ENCODE measurements around the gene PLSCR4. TPM values are rescaled to one million over a fixed set of nuclear protein-coding genes. Genes with fewer than 3 reads are reported as not detected.

Gene PLSCR4
- polyA plus RNA-seq, 1 of the 3 experiments (the other 2 are of a cell fraction): 0.05 TPM

GRCh38 chr3:146191051-146191450 is 59.9 kb downstream of the PLSCR4 start:
- CTCF ChIA-PET: interaction anchor here (0.6 to 4.4 kb wide), 4 partner anchors 19 to 308 kb away, joined by 3 to 33 read pairs (median 3); no protein-coding TSS in a partner anchor
- H3F3A ChIP-seq (replicated peaks; ENCODE audit: insufficient read depth): no peaks in the 10 kb centered on the region
- no peak overlapping the region for H3K4me2 ChIP-seq
- H3K4me1 ChIP-seq (ENCODE audit: control insufficient read depth in 1 of 2, insufficient read depth in 2 of 2, low read depth in 1 of 2, low read length in 1 of 2): no peaks in the 10 kb centered on the region
- H3K36me3 ChIP-seq (replicated peaks in 1 of 2; ENCODE audit: control insufficient read depth in 1 of 2, insufficient read depth in 2 of 2, low read length in 1 of 2): no peaks in the 10 kb centered on the region
- H2AFZ ChIP-seq (ENCODE audit: low read depth): no peak overlapping the region
- DNase-seq: no peak
- H3K9ac ChIP-seq: no peak overlapping the region
- H3K27me3 ChIP-seq (ENCODE audit: insufficient read depth): 0 out of 2 replicates have a peak, but pooled peaks cover 5% of the 10 kb centered on the region
- H3K9me3 ChIP-seq: no peaks in the 10 kb centered on the region
- POLR2A ChIA-PET: no interaction called here
- WGBS (ENCODE audit: low lambda C conversion rate): 4% methylated on average over 1 of the region's 1 CpG
- no peak for TF ChIP-seq JUND (IDR thresholded peaks at IDR 0.05)
- TF ChIP-seq CHD2 (IDR thresholded peaks at IDR 0.05; ENCODE audit: low read length, partially characterized antibody): no peak
- no peak for TF ChIP-seq RXRA (IDR thresholded peaks at IDR 0.05; ENCODE audit: borderline replicate concordance, low read depth)
- TF ChIP-seq MEF2A (IDR thresholded peaks at IDR 0.05; ENCODE audit: borderline replicate concordance, low read depth): no peak
- TF ChIP-seq REST (IDR thresholded peaks at IDR 0.05; ENCODE audit: low read depth, low read length): no peak
- no peak for TF ChIP-seq ELF1 (IDR thresholded peaks at IDR 0.05)
- no peak for TF ChIP-seq TCF12 (IDR thresholded peaks at IDR 0.05)
- no peak for TF ChIP-seq TAF1 (IDR thresholded peaks at IDR 0.05; ENCODE audit: borderline replicate concordance, low read depth, low read length)
- no peak for TF ChIP-seq YY1 (IDR thresholded peaks at IDR 0.05; ENCODE audit: low read depth)
- TF ChIP-seq IRF3 (IDR thresholded peaks at IDR 0.05; ENCODE audit: low read depth, low read length): no peak
- TF ChIP-seq USF1 (IDR thresholded peaks at IDR 0.05; ENCODE audit: borderline replicate concordance, low read depth): no peak
- no peak for TF ChIP-seq RFX5 (IDR thresholded peaks at IDR 0.05; ENCODE audit: low read length)
- no peak for TF ChIP-seq RAD21 (IDR thresholded peaks at IDR 0.05; ENCODE audit: low read length)
- TF ChIP-seq CTCF (IDR thresholded peaks at IDR 0.05): no peak
- TF ChIP-seq EZH2phosphoT487 (IDR thresholded peaks at IDR 0.05; ENCODE audit: borderline replicate concordance, low read depth): no peak
- no peak for TF ChIP-seq NRF1 (IDR thresholded peaks at IDR 0.05; ENCODE audit: low read depth, low read length)
- no peak for TF ChIP-seq FOSL2 (IDR thresholded peaks at IDR 0.05; ENCODE audit: borderline replicate concordance, low read depth)
- H3K27ac ChIP-seq (ENCODE audit: low read depth in 2 of 2, low read length in 1 of 2): no peak overlapping the region
- no peaks in the 10 kb centered on the region for H4K20me1 ChIP-seq (ENCODE audit: insufficient read depth)
- no peaks in the 10 kb centered on the region for H3K9me2 ChIP-seq
- H3K4me3 ChIP-seq (ENCODE audit: low read depth in 2 of 2, low read length in 1 of 2): no peak overlapping the region
- H3K79me2 ChIP-seq (ENCODE audit: insufficient read depth): no peaks in the 10 kb centered on the region
